Measurements from ENCODE around the gene SLC36A4. TPM values are rescaled to one million over a fixed set of nuclear protein-coding genes. Genes with fewer than 3 reads are reported as not detected.

The SLC36A4 gene
- total RNA-seq, 1 donor from 2014 or later, result 18.9 TPM

DNA sequence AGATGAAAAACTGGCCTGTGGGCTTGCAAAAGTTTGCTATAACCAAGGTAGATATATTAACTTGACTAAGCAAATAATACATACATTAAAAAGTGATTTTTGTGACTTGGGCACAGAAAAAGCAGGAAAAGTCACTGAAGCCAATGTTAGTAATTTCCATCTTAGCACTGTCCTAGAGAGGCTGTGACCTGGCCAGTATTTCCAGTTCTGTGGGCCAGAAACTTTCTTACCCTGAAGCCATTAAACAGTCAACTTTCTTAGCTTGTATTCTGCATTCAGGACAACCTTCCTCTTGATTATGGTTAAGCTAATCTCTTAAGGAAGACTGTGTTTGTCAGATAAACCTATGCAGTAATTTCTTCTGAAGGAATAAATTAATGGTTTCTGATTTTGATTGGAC, 22.3 kb upstream of the SLC36A4 start:
- Mint-ChIP-seq H3K27ac (no peak overlapping the region), H3K4me3 (no peak overlapping the region), H3K9me3 (peaks cover 6% of the 10 kb centered on the region), H3K36me3 (no peaks in the 10 kb centered on the region), H3K27me3 (no peaks in the 10 kb centered on the region), H3K4me1 (ENCODE audit: unreplicated experiment) (peaks cover 21% of the 10 kb centered on the region)
- TF ChIP-seq, protein P1, sequence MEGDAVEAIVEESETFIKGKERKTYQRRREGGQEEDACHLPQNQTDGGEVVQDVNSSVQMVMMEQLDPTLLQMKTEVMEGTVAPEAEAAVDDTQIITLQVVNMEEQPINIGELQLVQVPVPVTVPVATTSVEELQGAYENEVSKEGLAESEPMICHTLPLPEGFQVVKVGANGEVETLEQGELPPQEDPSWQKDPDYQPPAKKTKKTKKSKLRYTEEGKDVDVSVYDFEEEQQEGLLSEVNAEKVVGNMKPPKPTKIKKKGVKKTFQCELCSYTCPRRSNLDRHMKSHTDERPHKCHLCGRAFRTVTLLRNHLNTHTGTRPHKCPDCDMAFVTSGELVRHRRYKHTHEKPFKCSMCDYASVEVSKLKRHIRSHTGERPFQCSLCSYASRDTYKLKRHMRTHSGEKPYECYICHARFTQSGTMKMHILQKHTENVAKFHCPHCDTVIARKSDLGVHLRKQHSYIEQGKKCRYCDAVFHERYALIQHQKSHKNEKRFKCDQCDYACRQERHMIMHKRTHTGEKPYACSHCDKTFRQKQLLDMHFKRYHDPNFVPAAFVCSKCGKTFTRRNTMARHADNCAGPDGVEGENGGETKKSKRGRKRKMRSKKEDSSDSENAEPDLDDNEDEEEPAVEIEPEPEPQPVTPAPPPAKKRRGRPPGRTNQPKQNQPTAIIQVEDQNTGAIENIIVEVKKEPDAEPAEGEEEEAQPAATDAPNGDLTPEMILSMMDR (conservative IDR thresholded peaks at IDR 0.05), result no peak
- no peak for DNase-seq (ENCODE audit: extremely low spot score, unreplicated experiment)

DNA sequence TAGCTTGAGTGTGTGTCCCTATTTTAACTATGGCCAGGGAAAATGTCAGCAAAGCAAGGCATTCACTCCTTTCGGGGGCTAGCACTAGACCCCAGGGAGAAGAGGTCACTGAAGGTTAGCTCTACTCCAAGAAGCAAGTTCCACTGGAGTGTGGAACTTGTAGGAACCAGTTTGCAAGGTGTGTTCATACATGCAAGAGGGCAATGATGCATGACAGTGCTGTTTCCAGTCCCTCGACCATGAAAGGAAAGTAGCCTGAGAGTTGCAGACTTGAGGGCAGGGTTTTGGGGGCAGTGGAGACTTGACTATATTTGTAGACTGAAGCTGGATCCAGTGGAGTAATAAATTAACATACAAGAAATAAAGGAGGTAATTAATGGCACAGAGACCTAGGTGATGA, 21.6 kb upstream of the SLC36A4 start:
- DNase-seq (ENCODE audit: extremely low spot score, unreplicated experiment), result no peak
- H3K9me3 Mint-ChIP-seq, result peaks cover 6% of the 10 kb centered on the region
- TF ChIP-seq, protein P1 (conservative IDR thresholded peaks at IDR 0.05), result no peak
- H3K4me1 Mint-ChIP-seq (ENCODE audit: unreplicated experiment), result peaks cover 21% of the 10 kb centered on the region
- H3K4me3 Mint-ChIP-seq, result no peak overlapping the region
- H3K27ac Mint-ChIP-seq, result no peak overlapping the region
- H3K36me3 Mint-ChIP-seq, result no peaks in the 10 kb centered on the region
- no peaks in the 10 kb centered on the region for H3K27me3 Mint-ChIP-seq

DNA sequence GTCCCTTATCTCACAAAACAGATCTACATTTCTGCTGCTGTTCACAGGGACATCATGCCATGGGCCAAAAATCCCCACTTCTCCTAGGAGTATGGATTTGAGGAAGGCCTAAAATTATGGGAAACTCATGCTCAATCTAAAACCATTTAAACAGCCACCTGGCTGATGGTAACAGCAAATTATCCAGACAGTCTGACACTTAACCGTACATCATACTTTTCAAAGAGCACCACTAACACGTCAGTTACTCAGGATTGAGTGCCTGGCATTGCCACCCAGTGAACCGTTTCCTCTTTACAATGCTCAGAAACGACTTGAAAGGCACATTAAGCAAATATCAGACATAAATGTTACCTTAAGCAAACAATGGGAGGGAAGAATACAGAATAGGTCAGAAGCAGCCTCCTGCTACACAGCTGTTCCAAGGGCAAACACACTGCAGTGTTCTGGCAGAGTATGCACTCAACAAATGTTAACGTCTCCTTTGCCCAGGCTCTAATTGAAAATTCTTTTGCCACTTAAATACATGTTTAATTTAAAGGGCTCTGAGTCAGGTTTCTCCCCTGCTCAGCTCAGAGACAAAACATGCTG, 18.8 kb upstream of the SLC36A4 start:
- Mint-ChIP-seq H3K4me1 (ENCODE audit: unreplicated experiment) (peaks cover 21% of the 10 kb centered on the region), H3K27me3 (no peaks in the 10 kb centered on the region), H3K9me3 (peaks cover 6% of the 10 kb centered on the region), H3K27ac (no peak overlapping the region), H3K36me3 (no peaks in the 10 kb centered on the region), H3K4me3 (no peak overlapping the region)
- TF ChIP-seq, protein P1 (conservative IDR thresholded peaks at IDR 0.05), result no peak
- DNase-seq (ENCODE audit: extremely low spot score, unreplicated experiment), result no peak

DNA sequence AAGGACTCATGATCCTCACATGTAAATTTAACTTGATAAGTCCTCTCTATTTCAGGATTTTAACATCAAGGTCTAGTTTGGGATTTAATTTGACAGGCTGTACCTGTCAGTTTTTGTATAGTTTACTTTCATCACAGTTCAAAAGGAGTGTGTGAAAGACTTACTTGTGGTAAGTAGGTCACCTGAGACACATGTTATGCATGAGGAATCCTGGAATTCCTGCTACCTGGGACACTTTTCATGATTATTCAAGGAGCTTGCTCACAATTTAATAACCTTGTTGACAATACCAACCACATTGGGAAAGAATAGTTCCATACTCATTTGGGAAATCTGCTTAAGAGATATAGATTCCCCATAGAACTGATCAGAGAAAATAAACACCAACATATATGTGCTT, 15.8 kb upstream of the SLC36A4 start:
- Mint-ChIP-seq H3K36me3 (no peaks in the 10 kb centered on the region), H3K9me3 (peaks cover 9% of the 10 kb centered on the region), H3K4me1 (ENCODE audit: unreplicated experiment) (peaks cover 21% of the 10 kb centered on the region), H3K27ac (no peak overlapping the region), H3K4me3 (no peak overlapping the region), H3K27me3 (no peaks in the 10 kb centered on the region)
- no peak for DNase-seq (ENCODE audit: extremely low spot score, unreplicated experiment)
- TF ChIP-seq, protein P1 (conservative IDR thresholded peaks at IDR 0.05), result no peak

DNA sequence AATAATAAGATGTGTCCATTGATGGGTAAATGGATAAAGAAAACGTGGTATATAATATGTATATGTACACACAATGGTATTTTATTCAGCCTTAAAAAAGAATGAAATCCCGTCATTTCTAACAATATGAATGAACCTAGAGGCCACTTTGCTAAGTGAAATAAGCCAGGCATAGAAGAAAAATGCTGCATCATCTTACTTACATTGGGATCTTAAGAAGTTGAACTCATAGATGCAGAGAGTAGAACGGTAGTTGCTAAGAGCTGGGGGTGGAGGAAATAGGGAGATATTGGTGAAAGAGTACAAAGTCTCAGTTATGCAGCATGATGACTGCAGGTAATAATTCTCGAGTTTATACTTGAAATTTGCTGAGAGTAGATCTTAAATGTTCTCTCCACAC, 14.3 kb upstream of the SLC36A4 start:
- Mint-ChIP-seq H3K27ac (no peak overlapping the region), H3K9me3 (peaks cover 9% of the 10 kb centered on the region), H3K4me3 (no peak overlapping the region), H3K4me1 (ENCODE audit: unreplicated experiment) (peaks cover 9% of the 10 kb centered on the region), H3K27me3 (no peaks in the 10 kb centered on the region), H3K36me3 (no peaks in the 10 kb centered on the region)
- TF ChIP-seq, protein P1 (conservative IDR thresholded peaks at IDR 0.05), result no peak
- no peak for DNase-seq (ENCODE audit: extremely low spot score, unreplicated experiment)

DNA sequence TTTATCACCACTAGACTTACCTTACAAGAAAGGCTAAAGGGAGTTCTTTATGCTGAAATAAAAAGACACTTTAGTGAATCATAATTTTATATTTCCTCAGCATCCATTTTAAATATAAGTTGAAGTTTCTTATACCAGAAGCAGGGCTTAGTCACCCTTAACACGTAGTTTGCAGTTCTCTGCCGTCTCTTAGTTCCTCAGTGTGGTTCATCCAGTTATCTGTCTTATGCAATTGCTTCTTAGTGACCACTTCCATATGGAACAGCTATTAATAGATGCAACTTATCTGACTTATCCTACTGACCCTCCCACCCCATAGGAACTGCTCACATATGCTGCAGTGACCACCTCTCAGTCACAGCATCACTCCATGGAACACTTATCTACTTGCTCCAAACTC, 11.7 kb upstream of the SLC36A4 start:
- Mint-ChIP-seq H3K27me3 (no peaks in the 10 kb centered on the region), H3K9me3 (peaks cover 7% of the 10 kb centered on the region), H3K36me3 (no peaks in the 10 kb centered on the region), H3K4me3 (no peak overlapping the region), H3K4me1 (ENCODE audit: unreplicated experiment) (no peaks in the 10 kb centered on the region), H3K27ac (no peak overlapping the region)
- no peak for DNase-seq (ENCODE audit: extremely low spot score, unreplicated experiment)
- TF ChIP-seq, protein P1 (conservative IDR thresholded peaks at IDR 0.05), result no peak
